ENCODE data around the gene ODC1. TPM values are rescaled to one million over a fixed set of nuclear protein-coding genes. Genes with fewer than 3 reads are reported as not detected.

Gene ODC1
- total and polyA plus RNA-seq, 8 donors = 55.0 to 243 (median 214) TPM

DNA sequence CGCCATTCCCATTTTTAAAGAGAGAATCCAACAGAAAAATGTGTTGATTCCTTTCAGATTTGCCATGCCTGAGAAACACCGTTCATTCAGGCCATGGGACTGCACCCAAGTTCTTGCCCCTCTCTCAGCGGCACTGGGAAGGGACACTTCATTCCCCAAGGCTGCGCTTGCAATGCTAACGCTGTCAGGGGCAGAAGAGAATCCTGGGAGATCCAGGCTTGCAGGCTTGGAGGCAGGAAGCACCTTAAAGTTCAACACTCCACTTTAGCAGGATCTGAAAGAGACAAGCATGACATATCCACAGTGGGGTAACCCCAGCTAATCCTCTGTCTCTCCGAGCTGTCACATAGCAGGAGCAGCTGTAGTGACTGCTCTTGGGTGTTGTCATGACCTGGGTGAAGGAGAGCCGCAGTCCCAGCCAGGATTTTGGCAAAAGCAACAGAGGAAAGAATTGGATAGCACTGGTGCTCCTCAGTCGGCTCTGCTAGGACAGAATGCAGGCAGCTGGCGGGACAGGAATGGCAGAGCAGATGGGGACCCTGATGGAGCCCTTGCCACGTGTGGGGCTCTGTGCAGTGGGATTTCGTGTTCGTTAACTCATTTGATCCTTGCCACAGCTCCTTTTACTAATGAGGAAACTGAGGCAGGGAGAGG is 22.0 kb upstream of the ODC1 start:
- Histone ChIP-seq H3K9me3 (no peaks in the 10 kb centered on the region), H3K4me1 (no peaks in the 10 kb centered on the region), H3K27ac (no peak overlapping the region), H3K27me3 (no peaks in the 10 kb centered on the region), H3K36me3 (no peaks in the 10 kb centered on the region), H3K4me3 (no peak overlapping the region)
- TF ChIP-seq, protein P1, sequence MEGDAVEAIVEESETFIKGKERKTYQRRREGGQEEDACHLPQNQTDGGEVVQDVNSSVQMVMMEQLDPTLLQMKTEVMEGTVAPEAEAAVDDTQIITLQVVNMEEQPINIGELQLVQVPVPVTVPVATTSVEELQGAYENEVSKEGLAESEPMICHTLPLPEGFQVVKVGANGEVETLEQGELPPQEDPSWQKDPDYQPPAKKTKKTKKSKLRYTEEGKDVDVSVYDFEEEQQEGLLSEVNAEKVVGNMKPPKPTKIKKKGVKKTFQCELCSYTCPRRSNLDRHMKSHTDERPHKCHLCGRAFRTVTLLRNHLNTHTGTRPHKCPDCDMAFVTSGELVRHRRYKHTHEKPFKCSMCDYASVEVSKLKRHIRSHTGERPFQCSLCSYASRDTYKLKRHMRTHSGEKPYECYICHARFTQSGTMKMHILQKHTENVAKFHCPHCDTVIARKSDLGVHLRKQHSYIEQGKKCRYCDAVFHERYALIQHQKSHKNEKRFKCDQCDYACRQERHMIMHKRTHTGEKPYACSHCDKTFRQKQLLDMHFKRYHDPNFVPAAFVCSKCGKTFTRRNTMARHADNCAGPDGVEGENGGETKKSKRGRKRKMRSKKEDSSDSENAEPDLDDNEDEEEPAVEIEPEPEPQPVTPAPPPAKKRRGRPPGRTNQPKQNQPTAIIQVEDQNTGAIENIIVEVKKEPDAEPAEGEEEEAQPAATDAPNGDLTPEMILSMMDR (IDR thresholded peaks at IDR 0.05) = no peak
- peak in 2 of 4 donors; percentile 13 to 19 for DNase-seq
- ATAC-seq = no peak
- intact Hi-C loops (cut with DNase I) = no loop called here

DNA sequence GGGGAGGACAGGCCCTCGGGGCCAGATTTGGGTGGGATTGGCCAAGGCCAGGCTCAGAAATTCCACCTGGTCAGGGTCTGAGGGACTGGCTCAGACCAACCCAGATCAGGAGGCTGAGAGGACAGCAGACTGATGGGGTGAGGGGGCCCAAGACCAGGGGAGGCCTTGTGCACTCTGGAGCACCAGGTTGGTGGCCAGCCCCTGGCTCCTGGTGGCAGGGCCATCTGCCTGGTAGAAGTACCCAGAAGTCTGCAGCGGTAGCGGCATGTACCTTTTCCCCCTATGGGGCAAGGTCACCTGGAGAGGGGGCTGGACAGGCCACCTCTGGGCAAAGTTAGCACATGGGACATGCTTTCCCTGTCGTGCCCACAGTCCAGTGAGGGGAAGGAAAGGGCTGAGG is 21.2 kb upstream of the ODC1 start:
- ATAC-seq = no peak
- DNase-seq = peak in 1 of 4 donors; percentile 22
- TF ChIP-seq, protein P1 (IDR thresholded peaks at IDR 0.05) = no peak
- no peaks in the 10 kb centered on the region for H3K9me3 ChIP-seq
- no peak overlapping the region for H3K4me3 ChIP-seq
- intact Hi-C loops (cut with DNase I) = no loop called here
- no peaks in the 10 kb centered on the region for H3K4me1 ChIP-seq
- no peaks in the 10 kb centered on the region for H3K36me3 ChIP-seq
- H3K27me3 ChIP-seq = no peaks in the 10 kb centered on the region
- no peak overlapping the region for H3K27ac ChIP-seq

DNA sequence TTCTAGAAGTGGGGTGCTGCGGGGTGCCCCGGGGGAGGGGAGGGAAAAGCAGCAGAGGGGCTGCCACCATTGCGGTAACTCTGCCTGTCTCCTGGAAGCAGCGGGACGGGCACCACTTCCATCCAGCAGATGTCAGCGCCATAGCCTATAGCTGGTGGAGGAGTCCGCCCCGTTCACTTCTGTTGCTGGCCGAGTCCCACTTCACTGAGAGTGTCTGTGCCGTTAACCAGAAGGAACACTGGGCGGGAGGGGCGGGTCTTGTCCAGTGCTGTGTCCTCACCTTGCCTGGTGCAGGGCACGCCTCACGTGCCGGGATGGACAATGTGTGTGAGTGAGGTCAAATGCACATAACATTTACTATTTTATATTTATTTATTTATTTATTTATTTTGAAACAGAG is 19.3 kb upstream of the ODC1 start:
- Histone ChIP-seq H3K27me3 (no peaks in the 10 kb centered on the region), H3K36me3 (no peaks in the 10 kb centered on the region), H3K9me3 (no peaks in the 10 kb centered on the region), H3K4me1 (no peaks in the 10 kb centered on the region), H3K27ac (no peak overlapping the region), H3K4me3 (no peak overlapping the region)
- DNase-seq (no peak), ATAC-seq (no peak)
- intact Hi-C loops (cut with DNase I) = no loop called here
- TF ChIP-seq, protein P1 (IDR thresholded peaks at IDR 0.05) = no peak

DNA sequence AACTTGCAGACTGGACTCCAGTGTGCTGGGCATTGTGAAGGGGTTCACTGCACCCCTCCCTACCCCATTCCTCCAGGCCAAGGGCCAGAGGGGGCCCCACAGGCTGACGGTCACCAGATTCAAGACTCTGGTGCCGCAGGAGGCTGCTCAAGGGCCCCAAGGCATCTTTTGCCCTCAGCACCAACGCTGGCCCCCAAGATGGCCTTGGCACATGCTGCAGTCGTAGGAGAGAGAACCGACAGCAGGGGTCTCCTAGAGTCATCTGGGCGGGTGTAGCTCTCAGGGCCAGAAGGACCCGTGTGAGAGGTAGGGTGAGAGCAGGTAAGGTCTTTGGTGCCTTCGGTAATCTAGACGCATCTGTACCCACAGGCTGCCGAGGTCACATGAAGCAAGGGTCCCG is 18.7 kb upstream of the ODC1 start:
- H3K4me3 ChIP-seq = no peak overlapping the region
- H3K27me3 ChIP-seq = no peaks in the 10 kb centered on the region
- no peak overlapping the region for H3K27ac ChIP-seq
- intact Hi-C loops (cut with DNase I) = no loop called here
- no peaks in the 10 kb centered on the region for H3K9me3 ChIP-seq
- DNase-seq (no peak), ATAC-seq (no peak)
- no peaks in the 10 kb centered on the region for H3K36me3 ChIP-seq
- H3K4me1 ChIP-seq = no peaks in the 10 kb centered on the region
- TF ChIP-seq, protein P1 (IDR thresholded peaks at IDR 0.05) = no peak

DNA sequence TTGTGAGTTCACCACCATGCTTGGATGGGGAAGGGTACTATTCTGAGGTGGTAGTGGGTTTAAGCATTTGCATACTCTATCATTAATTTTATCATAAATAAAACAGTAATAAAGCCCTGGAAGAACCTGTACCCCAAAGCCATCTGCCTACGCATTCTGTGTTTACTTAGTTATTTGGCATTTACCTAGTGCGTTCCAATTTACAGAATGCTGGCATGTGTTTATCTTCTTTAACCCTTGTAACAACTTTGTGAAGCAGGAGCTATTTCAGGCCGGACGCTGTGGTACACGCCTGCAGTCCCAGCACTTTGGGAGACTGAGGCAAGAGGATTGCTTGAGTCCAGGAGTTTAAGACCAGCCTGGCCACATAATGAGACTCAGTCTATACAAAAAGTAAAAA is 17.8 kb upstream of the ODC1 start:
- TF ChIP-seq, protein P1 (IDR thresholded peaks at IDR 0.05) = no peak
- no peaks in the 10 kb centered on the region for H3K4me1 ChIP-seq
- ATAC-seq = no peak
- no peak for DNase-seq
- no peak overlapping the region for H3K4me3 ChIP-seq
- no peaks in the 10 kb centered on the region for H3K9me3 ChIP-seq
- H3K27ac ChIP-seq = no peak overlapping the region
- no peaks in the 10 kb centered on the region for H3K36me3 ChIP-seq
- intact Hi-C loops (cut with DNase I) = no loop called here
- H3K27me3 ChIP-seq = no peaks in the 10 kb centered on the region
